Stimulated activated CD8-positive, alpha-beta memory T cell treated with anti-CD3 and anti-CD28 coated beads, Interleukin-12 subunit alpha, Interleukin-12 subunit beta, amount 100 ng/mL, for 1 hour (primary cell): Measurements from ENCODE around the gene CHKA.
A peak's percentile ranks its signal among the peaks of the same experiment; 100 is the strongest.

Experiments used
- DNase-seq: peaks from one replicate; pipeline ENCODE4 v3.0.0-alpha.2; 2020; ENCODE audit warnings: low read depth

The CHKA gene

GRCh38 chr11:68031144-68031464 lies 90.1 kb downstream of the CHKA start:
- no peak for DNase-seq

GRCh38 chr11:68030318-68031143 lies 90.7 kb downstream of the CHKA start, which contains the start of gene NDUFS8:
TSS of gene NDUFS8 (plus strand) at chr11:68030681. CDS start at chr11:68032152, 1,471 bp downstream.
- peak; percentile 96 for DNase-seq

- no peak for DNase-seq
Measured at GRCh38 chr11:68028802-68029545, 92.2 kb downstream of the CHKA start.

- no peak for DNase-seq
Measured at GRCh38 chr11:68027667-68028066, 93.5 kb downstream of the CHKA start.

- no peak for DNase-seq
Measured at GRCh38 chr11:68026391-68027105, 94.6 kb downstream of the CHKA start.

- DNase-seq, result no peak
Measured at GRCh38 chr11:68025047-68025446, 96.1 kb downstream of the CHKA start.

GRCh38 chr11:68024508-68024907 lies 96.7 kb downstream of the CHKA start:
- no peak for DNase-seq

GRCh38 chr11:68022531-68022930 lies 98.7 kb downstream of the CHKA start:
- no peak for DNase-seq

- no peak for DNase-seq
Measured at GRCh38 chr11:68021167-68021787, 99.9 kb downstream of the CHKA start.

GRCh38 chr11:68020575-68020974 lies 100.6 kb downstream of the CHKA start:
- DNase-seq, result no peak

- DNase-seq, result no peak
Measured at GRCh38 chr11:68019486-68019885, 101.7 kb downstream of the CHKA start.

GRCh38 chr11:68018730-68019190 lies 102.4 kb downstream of the CHKA start:
- DNase-seq, result no peak

- no peak for DNase-seq
Measured at GRCh38 chr11:68017980-68018729, 103.0 kb downstream of the CHKA start.

GRCh38 chr11:68016904-68017817 lies 104.0 kb downstream of the CHKA start:
- no peak for DNase-seq

- no peak for DNase-seq
Measured at GRCh38 chr11:68016161-68016903, 104.9 kb downstream of the CHKA start.

- DNase-seq, result no peak
Measured at GRCh38 chr11:68015467-68015866, 105.7 kb downstream of the CHKA start.

- no peak for DNase-seq
Measured at GRCh38 chr11:68014947-68015447, 106.2 kb downstream of the CHKA start.

- DNase-seq, result no peak
Measured at GRCh38 chr11:68014157-68014946, 106.8 kb downstream of the CHKA start.
